Stimulated activated CD4-positive, alpha-beta T cell treated with anti-CD3 and anti-CD28 coated beads, Interleukin-15, amount 100 ng/mL, for 48 hours (primary cell): ENCODE results near the gene PCDHGA1.

Experiments
- DNase-seq, 2 donors: peaks; one replicate each; pipeline ENCODE4 v3.0.0-alpha.2; 2020; ENCODE audit warnings: low read depth in 2 of 2

Gene PCDHGA1

DNA sequence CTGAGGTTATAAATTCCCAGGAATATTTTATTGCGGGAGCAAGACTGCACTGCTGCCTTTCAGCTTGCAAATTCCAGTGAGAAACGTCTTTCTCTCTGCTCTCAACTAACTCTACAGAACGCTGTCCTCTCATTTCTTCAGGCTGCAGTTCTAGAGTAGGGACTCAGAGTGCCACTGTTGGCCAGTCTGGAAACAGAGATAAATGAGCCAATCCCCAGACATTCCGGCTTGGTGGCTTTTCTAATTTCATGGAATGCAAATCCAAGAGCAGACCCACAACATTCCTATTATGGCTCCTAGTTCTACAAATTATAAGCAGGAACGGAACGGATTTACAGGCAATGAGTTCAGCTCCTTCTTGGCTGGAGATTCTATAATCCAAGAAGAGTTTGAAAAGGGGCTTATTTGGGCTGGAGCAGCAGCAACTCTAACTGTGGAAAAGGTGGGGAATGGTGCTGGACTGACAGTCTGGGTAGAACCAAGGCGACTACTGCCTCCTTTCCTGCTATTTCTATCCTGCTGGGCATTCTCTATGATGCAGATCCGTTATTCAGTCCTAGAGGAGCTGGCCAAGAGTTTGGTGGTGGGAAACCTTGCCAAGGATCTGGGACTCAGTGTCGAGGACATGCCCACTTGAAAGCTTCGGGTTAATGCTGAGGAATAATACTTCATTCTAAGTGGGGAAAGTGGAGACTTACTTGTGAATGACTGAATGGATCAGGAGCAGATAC is 109.3 kb downstream of the PCDHGA1 start:
- DNase-seq, result no peak

GRCh38 chr5:141440341-141440740 is 110.0 kb downstream of the PCDHGA1 start:
- no peak for DNase-seq

DNA sequence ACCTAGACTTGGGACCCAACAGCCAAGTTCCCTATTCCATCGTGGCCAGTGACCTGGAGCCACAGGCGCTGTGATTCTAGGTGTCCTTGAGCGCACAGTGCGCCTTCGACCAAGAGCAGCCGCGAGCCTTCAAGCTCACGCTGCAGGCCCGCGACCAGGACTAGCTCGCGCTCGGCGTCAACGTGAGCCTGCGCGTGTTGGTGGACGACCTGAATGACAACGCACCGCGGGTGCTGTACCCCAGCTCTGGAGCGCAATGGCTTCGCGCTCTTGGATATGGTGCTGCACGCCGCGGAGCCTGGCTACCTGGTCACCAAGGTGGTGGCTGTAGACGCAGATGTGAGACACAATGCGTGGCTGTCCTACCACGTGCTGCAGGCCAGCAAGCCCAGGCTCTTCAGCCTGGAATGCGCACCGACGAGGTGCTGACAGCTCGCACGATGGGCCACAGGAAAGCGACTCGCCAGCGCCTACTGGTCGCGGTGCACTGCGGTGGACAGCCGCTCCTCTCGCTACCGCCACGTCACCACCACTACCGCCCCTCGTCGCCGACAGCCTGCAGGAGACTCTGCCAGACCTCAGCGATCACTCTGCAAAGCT is 111.4 kb downstream of the PCDHGA1 start:
- no peak for DNase-seq

- no peak for DNase-seq
Measured at GRCh38 chr5:141465351-141465750, 135.0 kb downstream of the PCDHGA1 start.

DNA sequence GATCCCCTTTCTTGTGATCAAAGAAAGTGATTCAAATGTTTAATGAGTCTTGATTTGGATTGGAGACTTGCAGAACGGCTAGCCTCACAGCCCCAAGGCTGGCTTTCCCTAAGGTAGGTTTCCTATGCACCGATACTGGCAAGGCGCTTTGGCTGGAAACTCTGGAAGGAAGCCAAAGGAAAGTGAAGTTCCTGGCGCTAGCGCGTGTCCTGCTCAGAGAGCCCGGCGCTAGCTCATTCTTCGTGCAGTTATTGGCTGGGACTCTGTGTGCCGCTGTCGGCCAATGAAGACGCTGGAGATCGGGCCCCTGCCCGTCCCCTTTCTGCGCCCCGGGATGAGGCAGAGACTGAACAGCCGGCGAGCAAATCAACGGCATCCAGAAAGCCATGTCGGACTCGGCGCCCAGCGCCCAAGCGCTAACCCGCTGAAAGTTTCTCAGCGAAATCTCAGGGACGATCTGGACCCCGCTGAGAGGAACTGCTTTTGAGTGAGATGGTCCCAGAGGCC is 145.4 kb downstream of the PCDHGA1 start, which contains the start of gene PCDHGC3:
Gene PCDHGC3, plus strand, starts transcription at position 342 of the 507 bp plus-strand sequence. Its CDS starts 151 bp downstream, at position 493.
- peak; percentile 38 to 45 for DNase-seq

DNA sequence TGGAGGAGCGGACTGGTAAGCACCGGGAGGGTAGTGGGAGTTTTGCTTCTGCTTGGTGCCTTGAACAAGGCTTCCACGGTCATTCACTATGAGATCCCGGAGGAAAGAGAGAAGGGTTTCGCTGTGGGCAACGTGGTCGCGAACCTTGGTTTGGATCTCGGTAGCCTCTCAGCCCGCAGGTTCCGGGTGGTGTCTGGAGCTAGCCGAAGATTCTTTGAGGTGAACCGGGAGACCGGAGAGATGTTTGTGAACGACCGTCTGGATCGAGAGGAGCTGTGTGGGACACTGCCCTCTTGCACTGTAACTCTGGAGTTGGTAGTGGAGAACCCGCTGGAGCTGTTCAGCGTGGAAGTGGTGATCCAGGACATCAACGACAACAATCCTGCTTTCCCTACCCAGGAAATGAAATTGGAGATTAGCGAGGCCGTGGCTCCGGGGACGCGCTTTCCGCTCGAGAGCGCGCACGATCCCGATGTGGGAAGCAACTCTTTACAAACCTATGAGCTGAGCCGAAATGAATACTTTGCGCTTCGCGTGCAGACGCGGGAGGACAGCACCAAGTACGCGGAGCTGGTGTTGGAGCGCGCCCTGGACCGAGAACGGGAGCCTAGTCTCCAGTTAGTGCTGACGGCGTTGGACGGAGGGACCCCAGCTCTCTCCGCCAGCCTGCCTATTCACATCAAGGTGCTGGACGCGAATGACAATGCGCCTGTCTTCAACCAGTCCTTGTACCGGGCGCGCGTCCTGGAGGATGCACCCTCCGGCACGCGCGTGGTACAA is 146.0 kb downstream of the PCDHGA1 start:
- DNase-seq, result no peak

GRCh38 chr5:141477044-141477575 is 146.8 kb downstream of the PCDHGA1 start:
- DNase-seq, result no peak

GRCh38 chr5:141477815-141478214 is 147.5 kb downstream of the PCDHGA1 start:
- DNase-seq, result no peak

GRCh38 chr5:141478321-141478945 is 148.1 kb downstream of the PCDHGA1 start:
- no peak for DNase-seq

- no peak for DNase-seq
Measured at GRCh38 chr5:141479776-141480175, 149.5 kb downstream of the PCDHGA1 start.

DNA sequence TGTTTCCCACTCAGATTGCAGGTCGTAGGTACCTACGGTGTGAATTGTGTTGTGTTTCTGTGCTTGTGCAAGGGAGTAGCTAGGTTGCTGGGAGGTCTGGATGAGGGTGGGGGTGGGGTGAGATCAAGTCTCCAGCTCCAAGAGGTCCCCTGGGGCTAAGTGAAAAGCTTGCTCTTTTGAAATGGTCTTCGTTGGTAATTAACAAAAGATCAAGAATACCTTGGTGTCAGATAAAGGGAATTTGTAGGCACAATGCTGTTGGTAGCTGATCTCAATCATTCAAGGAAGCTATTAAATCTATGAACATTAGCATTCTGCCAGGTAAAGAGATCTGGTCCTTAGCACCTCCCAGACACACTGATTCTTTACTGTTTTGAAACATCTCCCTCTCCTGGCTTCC is 153.6 kb downstream of the PCDHGA1 start:
- DNase-seq, result no peak

DNA sequence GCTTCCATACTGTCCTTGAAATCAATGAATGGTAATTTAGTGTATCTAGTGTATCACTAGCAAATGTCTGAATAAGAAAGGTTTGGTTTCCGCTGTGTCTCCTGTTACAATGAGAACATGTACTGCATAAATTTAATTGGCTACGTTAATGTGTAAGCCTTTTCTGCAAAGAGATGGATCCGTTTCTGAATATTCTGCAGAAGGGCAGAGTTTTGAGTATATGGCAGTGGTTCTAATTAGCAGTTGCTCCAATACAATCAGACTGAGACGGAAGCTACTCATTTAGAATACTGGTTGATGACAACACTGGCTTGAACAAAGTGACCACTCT is 154.0 kb downstream of the PCDHGA1 start:
- no peak for DNase-seq

GRCh38 chr5:141484641-141485311 is 154.5 kb downstream of the PCDHGA1 start, which contains the start of gene PCDHGC4:
Gene PCDHGC4 (plus strand): TSS chr5:141485030. CDS start chr5:141485174, 144 bp downstream.
- no peak for DNase-seq

DNA sequence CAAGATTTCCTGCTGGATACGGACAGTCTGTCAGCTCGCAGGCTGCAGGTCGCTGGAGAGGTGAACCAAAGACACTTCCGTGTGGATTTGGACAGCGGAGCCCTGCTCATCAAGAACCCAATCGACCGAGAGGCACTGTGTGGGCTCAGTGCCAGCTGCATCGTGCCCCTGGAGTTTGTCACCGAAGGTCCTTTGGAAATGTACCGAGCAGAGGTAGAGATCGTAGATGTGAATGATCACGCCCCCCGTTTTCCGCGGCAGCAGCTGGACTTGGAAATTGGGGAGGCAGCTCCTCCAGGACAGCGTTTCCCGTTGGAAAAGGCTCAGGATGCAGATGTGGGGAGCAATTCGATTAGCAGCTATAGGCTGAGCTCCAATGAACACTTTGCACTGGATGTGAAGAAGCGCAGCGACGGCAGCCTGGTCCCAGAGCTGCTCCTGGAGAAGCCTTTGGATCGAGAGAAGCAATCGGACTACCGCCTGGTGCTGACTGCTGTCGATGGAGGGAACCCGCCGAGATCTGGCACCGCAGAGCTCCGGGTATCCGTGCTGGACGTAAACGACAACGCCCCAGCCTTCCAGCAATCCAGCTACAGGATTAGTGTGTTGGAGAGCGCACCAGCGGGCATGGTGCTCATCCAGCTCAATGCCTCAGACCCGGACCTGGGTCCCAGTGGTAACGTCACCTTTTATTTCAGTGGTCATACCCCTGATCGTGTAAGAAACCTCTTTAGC is 155.2 kb downstream of the PCDHGA1 start:
- DNase-seq, result no peak

DNA sequence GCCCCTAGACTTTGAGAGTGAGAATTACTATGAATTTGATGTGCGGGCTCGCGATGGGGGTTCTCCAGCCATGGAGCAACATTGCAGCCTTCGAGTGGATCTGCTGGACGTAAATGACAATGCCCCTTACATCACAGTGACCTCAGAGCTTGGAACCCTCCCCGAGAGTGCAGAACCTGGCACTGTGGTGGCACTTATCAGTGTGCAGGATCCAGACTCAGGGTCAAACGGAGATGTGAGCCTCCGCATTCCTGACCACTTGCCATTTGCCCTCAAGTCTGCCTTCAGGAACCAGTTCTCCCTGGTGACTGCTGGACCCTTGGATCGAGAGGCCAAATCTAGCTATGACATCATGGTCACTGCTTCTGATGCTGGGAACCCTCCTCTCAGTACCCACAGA is 155.8 kb downstream of the PCDHGA1 start:
- no peak for DNase-seq

- no peak for DNase-seq
Measured at GRCh38 chr5:141487131-141487530, 156.8 kb downstream of the PCDHGA1 start.

- no peak for DNase-seq
Measured at GRCh38 chr5:141488591-141489561, 158.6 kb downstream of the PCDHGA1 start, which contains the start of gene PCDHGC5. Gene PCDHGC5 (plus strand): TSS chr5:141489081. CDS start chr5:141489241, 160 bp downstream.

- DNase-seq, result no peak
Measured at GRCh38 chr5:141489841-141490240, 159.5 kb downstream of the PCDHGA1 start.

GRCh38 chr5:141490271-141490670 is 160.0 kb downstream of the PCDHGA1 start:
- DNase-seq, result no peak
